HG03039 (cell line): Measurements from ENCODE around the gene FHIP1B.
"Not testable (repeated sequence)": the region's sequence is repeated elsewhere in the genome, so short reads cannot be mapped to it uniquely, and the experiment has no call there.

Source experiments
- ATAC-seq: cut with Tn5 transposase; IDR thresholded peaks from one replicate; pipeline ENCODE4 v1.9.1; 2021; ENCODE audit warnings: mild to moderate bottlenecking, moderate library complexity; ENCODE audit not compliant: unreplicated experiment

The FHIP1B gene

GRCh38 chr11:6234387-6235107 lies at the start of gene FHIP1B:
TSS of gene FHIP1B (minus strand) at chr11:6234636. CDS start at chr11:6224516, 10,120 bp downstream.
- peak; percentile 95 for ATAC-seq

GRCh38 chr11:6283453-6284023 lies 49.1 kb upstream of the FHIP1B start:
- no peak for ATAC-seq

GRCh38 chr11:6280809-6281208 lies 46.4 kb upstream of the FHIP1B start:
- not testable (repeated sequence) for ATAC-seq

- no peak for ATAC-seq
These were observed 38.8 kb upstream of the FHIP1B start for GRCh38 chr11:6273188-6273587.

GRCh38 chr11:6271598-6271997 lies 37.2 kb upstream of the FHIP1B start:
- ATAC-seq = no peak

GRCh38 chr11:6270584-6271246 lies 36.3 kb upstream of the FHIP1B start:
- no peak for ATAC-seq

- no peak for ATAC-seq
These were observed 35.6 kb upstream of the FHIP1B start for GRCh38 chr11:6269994-6270393.

- ATAC-seq = no peak
These were observed 34.4 kb upstream of the FHIP1B start for GRCh38 chr11:6268820-6269219.

GRCh38 chr11:6263662-6264061 lies 29.2 kb upstream of the FHIP1B start:
- ATAC-seq = no peak

GRCh38 chr11:6260207-6260726 lies 25.8 kb upstream of the FHIP1B start:
- ATAC-seq = no peak

- no peak for ATAC-seq
These were observed 24.2 kb upstream of the FHIP1B start for GRCh38 chr11:6258571-6259081.

GRCh38 chr11:6258141-6258540 lies 23.7 kb upstream of the FHIP1B start:
- no peak for ATAC-seq

- peak; percentile 82 for ATAC-seq
These were observed 18.8 kb upstream of the FHIP1B start for GRCh38 chr11:6253197-6253596.

GRCh38 chr11:6251990-6252473 lies 17.6 kb upstream of the FHIP1B start:
- ATAC-seq = no peak

GRCh38 chr11:6251120-6251733 lies 16.8 kb upstream of the FHIP1B start:
- ATAC-seq = no peak

GRCh38 chr11:6249770-6250555 lies 15.5 kb upstream of the FHIP1B start:
- ATAC-seq = no peak

GRCh38 chr11:6248897-6249296 lies 14.5 kb upstream of the FHIP1B start:
- not testable (repeated sequence) for ATAC-seq

- ATAC-seq = no peak
These were observed 13.8 kb upstream of the FHIP1B start for GRCh38 chr11:6248248-6248647.

GRCh38 chr11:6245536-6245935 lies 11.1 kb upstream of the FHIP1B start:
- no peak for ATAC-seq

GRCh38 chr11:6241316-6241715 lies 6.9 kb upstream of the FHIP1B start:
- no peak for ATAC-seq
